ENCODE results near the gene WWOX. TPM values are rescaled to one million over a fixed set of nuclear protein-coding genes. Genes with fewer than 3 reads are reported as not detected.

Gene WWOX
- total and polyA plus RNA-seq, 10 donors: 5.9 to 90.3 (median 26.4) TPM

- Histone ChIP-seq H3K27ac (no peak overlapping the region), H3K27me3 (replicated peaks in 1 of 7) (no peaks in the 10 kb centered on the region), H3K4me1 (no peaks in the 10 kb centered on the region), H3K9me3 (no peaks in the 10 kb centered on the region), H3K4me3 (no peak overlapping the region), H3K36me3 (no peaks in the 10 kb centered on the region)
- intact Hi-C loops (cut with DNase I; ENCODE audit: low total_unique reads): no loop called here
- 86 to 91% (median 87%) methylated on average over 9 of the region's 9 CpGs for WGBS, 5 donors
- DNase-seq: no peak
- no peak for TF ChIP-seq POLR2A (IDR thresholded peaks at IDR 0.05)
- no peak for TF ChIP-seq POLR2AphosphoS5 (IDR thresholded peaks at IDR 0.05)
- TF ChIP-seq CTCF (IDR thresholded peaks at IDR 0.05 in 8 of 11, conservative IDR thresholded peaks at IDR 0.05 in 3 of 11): no peak
Observed at GRCh38 chr16:78830599-78830998, 731.1 kb downstream of the WWOX start.

GRCh38 chr16:78832100-78832499, 732.6 kb downstream of the WWOX start:
- no peak for DNase-seq
- Histone ChIP-seq H3K4me1 (no peaks in the 10 kb centered on the region), H3K27ac (no peak overlapping the region), H3K27me3 (replicated peaks in 1 of 7) (no peaks in the 10 kb centered on the region), H3K4me3 (no peak overlapping the region), H3K36me3 (no peaks in the 10 kb centered on the region), H3K9me3 (no peaks in the 10 kb centered on the region)
- TF ChIP-seq POLR2A (IDR thresholded peaks at IDR 0.05) (no peak), CTCF (IDR thresholded peaks at IDR 0.05 in 8 of 11, conservative IDR thresholded peaks at IDR 0.05 in 3 of 11) (no peak), POLR2AphosphoS5 (IDR thresholded peaks at IDR 0.05) (no peak)
- intact Hi-C loops (cut with DNase I; ENCODE audit: low total_unique reads): no loop called here
- WGBS, 5 donors: 87 to 96% (median 93%) methylated on average over 2 of the region's 2 CpGs

DNA sequence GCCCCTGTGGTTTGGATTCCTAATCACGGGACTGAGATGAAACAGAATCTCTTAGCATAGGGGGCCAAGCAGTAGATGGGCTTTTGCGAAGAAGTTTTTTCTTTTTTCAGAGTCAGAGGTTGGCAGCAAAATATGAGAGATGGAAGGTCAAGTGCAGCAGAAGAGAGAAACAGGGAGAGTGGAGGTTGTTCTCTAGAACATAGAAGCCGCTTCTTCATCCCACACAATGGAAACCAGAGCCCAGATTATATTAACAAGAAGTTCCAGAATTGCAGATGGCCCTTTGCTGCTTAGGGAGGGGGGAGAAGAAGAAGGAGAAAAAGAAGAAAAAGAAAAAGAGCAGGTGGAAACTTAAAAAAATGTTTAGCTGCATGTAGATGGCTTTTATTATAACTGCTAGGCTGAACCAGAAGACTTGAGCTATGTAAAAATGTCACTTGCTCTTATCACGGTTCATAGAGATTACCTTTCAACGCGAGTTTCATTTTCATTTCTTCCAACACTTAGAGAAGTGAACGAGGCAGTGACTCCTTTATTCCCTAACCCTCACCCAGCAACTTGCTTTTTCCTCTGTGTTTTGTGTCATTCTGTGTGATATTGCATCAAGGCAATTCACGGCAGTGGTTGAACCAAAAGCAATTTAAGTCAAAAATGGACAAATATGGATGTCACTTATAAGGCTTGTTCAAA, 737.5 kb downstream of the WWOX start:
- Histone ChIP-seq H3K27me3 (replicated peaks in 1 of 7) (no peaks in the 10 kb centered on the region), H3K36me3 (no peaks in the 10 kb centered on the region), H3K4me1 (no peaks in the 10 kb centered on the region), H3K27ac (no peak overlapping the region), H3K9me3 (no peaks in the 10 kb centered on the region), H3K4me3 (no peak overlapping the region)
- no peak for DNase-seq
- intact Hi-C loops (cut with DNase I; ENCODE audit: low total_unique reads): no loop called here
- TF ChIP-seq POLR2AphosphoS5 (IDR thresholded peaks at IDR 0.05) (no peak), POLR2A (IDR thresholded peaks at IDR 0.05) (no peak), CTCF (IDR thresholded peaks at IDR 0.05 in 8 of 11, conservative IDR thresholded peaks at IDR 0.05 in 3 of 11) (no peak)
- 76 to 87% (median 83%) methylated on average over 8 of the region's 8 CpGs for WGBS, 5 donors

GRCh38 chr16:78837706-78838105, 738.3 kb downstream of the WWOX start:
- Histone ChIP-seq H3K4me3 (no peak overlapping the region), H3K27ac (no peak overlapping the region), H3K4me1 (no peaks in the 10 kb centered on the region), H3K9me3 (no peaks in the 10 kb centered on the region), H3K27me3 (replicated peaks in 1 of 7) (no peaks in the 10 kb centered on the region), H3K36me3 (no peaks in the 10 kb centered on the region)
- no peak for DNase-seq
- TF ChIP-seq POLR2AphosphoS5 (IDR thresholded peaks at IDR 0.05) (no peak), POLR2A (IDR thresholded peaks at IDR 0.05) (no peak), CTCF (IDR thresholded peaks at IDR 0.05 in 8 of 11, conservative IDR thresholded peaks at IDR 0.05 in 3 of 11) (no peak)
- intact Hi-C loops (cut with DNase I; ENCODE audit: low total_unique reads): no loop called here
